Trophoblast cell (in vitro differentiated cells and primary cell): ENCODE measurements around the gene HHATL.

ENCODE experiments used
- DNase-seq, 2 donors: peaks; one replicate each; pipeline ENCODE4 v3.0.0-alpha.2; 2016
- H2AFZ ChIP-seq: 2 replicates; pipeline ENCODE4 v1.6.1; 2013; ENCODE audit warnings: low read length, moderate library complexity, mild to moderate bottlenecking; ENCODE audit not compliant: insufficient read depth, poor library complexity
- H2AK5ac ChIP-seq: 2 replicates; pipeline ENCODE4 v1.6.1; 2013; ENCODE audit warnings: mild to moderate bottlenecking, low read length
- H2BK120ac ChIP-seq: 2 replicates; pipeline ENCODE4 v1.6.1; 2013; ENCODE audit warnings: low read length, mild to moderate bottlenecking, moderate library complexity; ENCODE audit not compliant: insufficient read depth, poor library complexity
- H2BK12ac ChIP-seq: 2 replicates; pipeline ENCODE4 v1.6.1; 2013; ENCODE audit warnings: mild to moderate bottlenecking, low read length, moderate library complexity
- H2BK5ac ChIP-seq: 2 replicates; pipeline ENCODE4 v1.6.1; 2013; ENCODE audit warnings: low read length, low read depth, moderate library complexity, mild to moderate bottlenecking; ENCODE audit not compliant: poor library complexity
- H3K14ac ChIP-seq: 2 replicates; pipeline ENCODE4 v1.6.1; 2013; ENCODE audit warnings: mild to moderate bottlenecking, low read length
- H3K18ac ChIP-seq: 2 replicates; pipeline ENCODE4 v1.6.1; 2013; ENCODE audit warnings: mild to moderate bottlenecking, low read length
- H3K23ac ChIP-seq: 2 replicates; pipeline ENCODE4 v1.6.1; 2013; ENCODE audit warnings: low read length
- H3K27ac ChIP-seq: 2 replicates; pipeline ENCODE4 v1.5.1; 2013; ENCODE audit warnings: low read depth, mild to moderate bottlenecking, inconsistent platforms, low read length, moderate library complexity
- H3K27me3 ChIP-seq: 2 replicates; pipeline ENCODE4 v1.6.1; 2013; ENCODE audit warnings: inconsistent platforms, mild to moderate bottlenecking, low read length, moderate library complexity; ENCODE audit not compliant: insufficient read depth
- H3K36me3 ChIP-seq, 2 experiments: 1 replicate in 1 of 2; 2 replicates in 1 of 2; pipeline ENCODE4 v1.6.1; 2013; ENCODE audit warnings: low read length in 2 of 2, mild to moderate bottlenecking in 2 of 2, moderate library complexity in 1 of 2; ENCODE audit not compliant: insufficient read depth in 2 of 2, control insufficient read depth in 1 of 2
- H3K4ac ChIP-seq: 2 replicates; pipeline ENCODE4 v1.6.1; 2013; ENCODE audit warnings: low read depth, mild to moderate bottlenecking, low read length, moderate library complexity
- H3K4me1 ChIP-seq, 2 experiments: 1 replicate in 1 of 2; 2 replicates in 1 of 2; pipeline ENCODE4 v1.6.1; 2013; ENCODE audit warnings: low read length in 2 of 2, mild to moderate bottlenecking in 2 of 2, moderate library complexity in 1 of 2; ENCODE audit not compliant: insufficient read depth in 2 of 2, control insufficient read depth in 1 of 2
- H3K4me2 ChIP-seq: 2 replicates; pipeline ENCODE4 v1.6.1; 2013; ENCODE audit warnings: inconsistent platforms, mild to moderate bottlenecking, low read length, moderate library complexity
- H3K4me3 ChIP-seq: 2 replicates; pipeline ENCODE4 v1.5.1; 2013; ENCODE audit warnings: mild to moderate bottlenecking, low read depth, low read length, inconsistent platforms
- H3K79me1 ChIP-seq: one replicate; pipeline ENCODE4 v1.6.1; 2013; ENCODE audit warnings: low read length
- H3K79me2 ChIP-seq: 2 replicates; pipeline ENCODE4 v1.6.1; 2013; ENCODE audit warnings: low read length, mild to moderate bottlenecking; ENCODE audit not compliant: control insufficient read depth, insufficient read depth, poor library complexity
- H3K9ac ChIP-seq: 2 replicates; pipeline ENCODE4 v1.6.1; 2013; ENCODE audit warnings: mild to moderate bottlenecking, low read length
- H3K9me3 ChIP-seq: 2 replicates; pipeline ENCODE4 v1.6.1; 2013; ENCODE audit warnings: low read depth, mild to moderate bottlenecking, control low read depth, inconsistent platforms, low read length; ENCODE audit not compliant: insufficient read depth
- H4K12ac ChIP-seq: 2 replicates; pipeline ENCODE4 v1.6.1; 2013; ENCODE audit warnings: low read depth, mild to moderate bottlenecking, low read length, moderate library complexity
- H4K8ac ChIP-seq: 2 replicates; pipeline ENCODE4 v1.6.1; 2013; ENCODE audit warnings: low read depth, mild to moderate bottlenecking, low read length, moderate library complexity
- H4K91ac ChIP-seq: one replicate; pipeline ENCODE4 v1.6.1; 2013; ENCODE audit warnings: low read depth, mild to moderate bottlenecking, low read length, moderate library complexity
- WGBS: extraction: QIAGEN DNeasy Blood & Tissue Kit; methylation state at CpG from one replicate; pipeline ENCODE4 v1.1.7; 2013; ENCODE audit warnings: missing lambda C conversion rate; ENCODE audit not compliant: insufficient read length, insufficient coverage; ENCODE audit errors: extremely low coverage; 5-methylcytosine and 5-hydroxymethylcytosine counted together

HHATL gene

DNA sequence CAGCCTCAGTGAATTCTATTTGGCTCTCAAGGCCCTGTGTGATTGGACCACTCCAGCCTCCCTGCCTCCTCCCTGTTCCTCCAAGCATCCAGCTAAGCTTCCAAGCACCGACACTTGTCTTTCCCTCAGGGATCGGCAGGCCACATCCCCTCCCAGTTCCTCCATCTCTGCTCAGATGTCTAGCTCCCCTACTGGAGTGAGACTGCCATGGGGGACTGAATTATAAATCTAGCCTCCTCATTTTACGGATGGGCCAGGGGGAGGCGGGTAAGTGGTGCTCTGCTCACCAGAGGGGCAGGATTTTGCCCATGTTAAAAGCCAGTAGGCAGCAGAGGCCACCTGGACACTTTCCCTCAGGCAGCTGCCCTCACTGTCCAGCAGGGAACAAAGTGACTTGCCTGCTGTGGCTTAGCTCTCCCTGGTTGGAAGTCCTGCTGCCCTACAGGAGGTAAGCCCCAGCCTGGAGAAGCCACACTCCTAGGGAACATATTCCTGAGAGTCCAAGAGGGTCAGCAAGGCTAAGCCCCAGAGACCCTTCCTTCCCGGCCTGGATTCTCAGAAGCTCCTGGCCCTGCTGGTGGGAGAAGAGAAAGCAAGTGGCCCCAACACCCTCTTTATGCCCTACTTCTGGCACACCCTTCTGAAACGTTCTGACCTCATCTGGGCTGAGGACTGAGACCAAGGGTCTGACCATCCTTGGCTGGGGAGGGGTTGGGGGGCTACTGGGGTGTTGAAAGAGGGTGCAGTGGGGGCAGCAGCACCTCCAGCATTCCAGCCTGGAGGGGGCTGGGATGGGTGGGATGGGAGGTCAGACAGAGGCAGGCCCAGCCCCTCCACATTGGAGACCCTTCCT, 9.1 kb upstream of the HHATL start:
- H3K36me3 ChIP-seq = no peaks in the 10 kb centered on the region
- H4K12ac ChIP-seq = no peak overlapping the region
- H3K4me2 ChIP-seq = no peak overlapping the region
- H3K4me1 ChIP-seq = no peaks in the 10 kb centered on the region
- peaks cover 1% of the 10 kb centered on the region for H3K9me3 ChIP-seq
- H2BK120ac ChIP-seq = no peak overlapping the region
- no peak overlapping the region for H2AK5ac ChIP-seq
- no peak overlapping the region for H3K4ac ChIP-seq
- no peaks in the 10 kb centered on the region for H3K79me1 ChIP-seq
- H3K27ac ChIP-seq = no peak overlapping the region
- no peak overlapping the region for H3K23ac ChIP-seq
- no peaks in the 10 kb centered on the region for H3K27me3 ChIP-seq
- no peak overlapping the region for H2BK5ac ChIP-seq
- no peak overlapping the region for H4K91ac ChIP-seq
- no peak overlapping the region for H2BK12ac ChIP-seq
- WGBS = no CpG with 5 or more reads among the region's 6 CpGs
- H3K9ac ChIP-seq = no peak overlapping the region
- H3K14ac ChIP-seq = no peak overlapping the region
- no peak overlapping the region for H2AFZ ChIP-seq
- peak in 1 of 2 donors; percentile 2 for DNase-seq
- H3K18ac ChIP-seq = no peak overlapping the region
- H3K4me3 ChIP-seq = no peak overlapping the region
- H4K8ac ChIP-seq = no peak overlapping the region
- H3K79me2 ChIP-seq = no peaks in the 10 kb centered on the region

DNA sequence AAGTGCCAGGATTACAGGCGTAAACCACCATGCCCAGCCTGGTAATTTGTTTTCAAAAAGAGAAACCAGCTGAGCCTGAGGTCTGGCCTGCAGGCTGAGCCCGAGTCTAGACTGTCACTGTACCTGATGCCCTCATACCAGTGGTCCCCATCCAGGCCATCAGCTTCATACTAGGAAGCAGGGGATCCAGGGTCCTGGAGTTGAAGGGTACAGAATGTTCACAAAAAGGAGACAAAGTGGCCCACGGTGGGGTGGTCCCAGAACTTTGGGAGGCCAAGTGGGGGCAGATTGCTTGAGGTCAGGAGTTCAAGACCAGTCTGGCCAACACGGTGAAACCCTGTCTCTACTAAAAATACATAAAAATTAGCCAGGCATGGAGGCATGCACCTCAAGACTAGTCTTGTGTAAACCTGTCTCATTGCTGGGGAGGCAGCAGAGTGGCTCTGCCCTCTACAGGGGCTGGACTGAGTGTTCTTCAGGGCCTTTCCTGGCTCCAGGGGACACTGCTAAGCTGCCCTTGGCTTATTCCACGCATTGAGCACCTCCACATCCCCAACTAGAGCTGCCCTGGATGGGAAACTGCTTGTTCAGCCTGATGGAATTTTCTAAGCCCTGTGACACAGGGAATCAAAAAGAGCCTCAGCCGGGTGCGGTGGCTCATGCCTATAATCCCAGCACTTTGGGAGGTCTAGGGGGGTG, 7.9 kb upstream of the HHATL start:
- H3K79me1 ChIP-seq = no peaks in the 10 kb centered on the region
- H2AK5ac ChIP-seq = no peak overlapping the region
- H3K27ac ChIP-seq = no peak overlapping the region
- no peak overlapping the region for H3K18ac ChIP-seq
- H3K4ac ChIP-seq = no peak overlapping the region
- H2BK12ac ChIP-seq = no peak overlapping the region
- H3K9me3 ChIP-seq = peaks cover 1% of the 10 kb centered on the region
- no peak overlapping the region for H4K91ac ChIP-seq
- H3K9ac ChIP-seq = no peak overlapping the region
- H3K14ac ChIP-seq = no peak overlapping the region
- no CpG with 5 or more reads among the region's 7 CpGs for WGBS
- H3K79me2 ChIP-seq = no peaks in the 10 kb centered on the region
- H2BK120ac ChIP-seq = no peak overlapping the region
- H4K8ac ChIP-seq = no peak overlapping the region
- no peak overlapping the region for H3K23ac ChIP-seq
- H3K4me1 ChIP-seq = no peaks in the 10 kb centered on the region
- H3K4me2 ChIP-seq = no peak overlapping the region
- no peaks in the 10 kb centered on the region for H3K27me3 ChIP-seq
- DNase-seq = no peak
- H4K12ac ChIP-seq = no peak overlapping the region
- H3K4me3 ChIP-seq = no peak overlapping the region
- no peak overlapping the region for H2AFZ ChIP-seq
- no peaks in the 10 kb centered on the region for H3K36me3 ChIP-seq
- H2BK5ac ChIP-seq = no peak overlapping the region

GRCh38 chr3:42709621-42710020, 7.0 kb upstream of the HHATL start:
- Histone ChIP-seq H3K14ac (no peak overlapping the region), H3K4ac (no peak overlapping the region), H3K79me2 (no peaks in the 10 kb centered on the region), H3K18ac (no peak overlapping the region), H3K4me1 (no peaks in the 10 kb centered on the region), H3K27me3 (no peaks in the 10 kb centered on the region), H3K9me3 (peaks cover 1% of the 10 kb centered on the region), H3K23ac (no peak overlapping the region), H4K8ac (no peak overlapping the region), H3K4me3 (no peak overlapping the region), H4K91ac (no peak overlapping the region), H3K9ac (no peak overlapping the region), H3K4me2 (no peak overlapping the region), H2AK5ac (no peak overlapping the region), H3K36me3 (no peaks in the 10 kb centered on the region), H4K12ac (no peak overlapping the region), H3K27ac (no peak overlapping the region), H3K79me1 (no peaks in the 10 kb centered on the region), H2AFZ (no peak overlapping the region), H2BK120ac (no peak overlapping the region), H2BK12ac (no peak overlapping the region), H2BK5ac (no peak overlapping the region)
- DNase-seq = no peak
- WGBS = no CpG with 5 or more reads among the region's 10 CpGs

GRCh38 chr3:42708611-42709151, 6.1 kb upstream of the HHATL start:
- WGBS = no CpG with 5 or more reads among the region's 10 CpGs
- peaks cover 1% of the 10 kb centered on the region for H3K9me3 ChIP-seq
- H3K79me1 ChIP-seq = no peaks in the 10 kb centered on the region
- H2BK12ac ChIP-seq = no peak overlapping the region
- no peak overlapping the region for H3K4me3 ChIP-seq
- H3K23ac ChIP-seq = no peak overlapping the region
- H3K27me3 ChIP-seq = no peaks in the 10 kb centered on the region
- H4K12ac ChIP-seq = no peak overlapping the region
- no peak overlapping the region for H2BK5ac ChIP-seq
- no peak overlapping the region for H3K27ac ChIP-seq
- H3K9ac ChIP-seq = no peak overlapping the region
- no peak overlapping the region for H3K14ac ChIP-seq
- no peak overlapping the region for H2BK120ac ChIP-seq
- H3K79me2 ChIP-seq = no peaks in the 10 kb centered on the region
- H3K18ac ChIP-seq = no peak overlapping the region
- H3K4me2 ChIP-seq = no peak overlapping the region
- H3K36me3 ChIP-seq = no peaks in the 10 kb centered on the region
- no peak for DNase-seq
- no peak overlapping the region for H4K8ac ChIP-seq
- no peak overlapping the region for H3K4ac ChIP-seq
- no peaks in the 10 kb centered on the region for H3K4me1 ChIP-seq
- H4K91ac ChIP-seq = no peak overlapping the region
- H2AFZ ChIP-seq = no peak overlapping the region
- no peak overlapping the region for H2AK5ac ChIP-seq
